GM19438 (cell line): ENCODE measurements around the gene MAST3.
"Not testable (repeated sequence)": the region's sequence is repeated elsewhere in the genome, so short reads cannot be mapped to it uniquely, and the experiment has no call there.

Experiments used
- ATAC-seq: cut with Tn5 transposase; IDR thresholded peaks from one replicate; pipeline ENCODE4 v1.9.1; 2021; ENCODE audit warnings: low read depth; ENCODE audit not compliant: unreplicated experiment

The MAST3 gene

DNA sequence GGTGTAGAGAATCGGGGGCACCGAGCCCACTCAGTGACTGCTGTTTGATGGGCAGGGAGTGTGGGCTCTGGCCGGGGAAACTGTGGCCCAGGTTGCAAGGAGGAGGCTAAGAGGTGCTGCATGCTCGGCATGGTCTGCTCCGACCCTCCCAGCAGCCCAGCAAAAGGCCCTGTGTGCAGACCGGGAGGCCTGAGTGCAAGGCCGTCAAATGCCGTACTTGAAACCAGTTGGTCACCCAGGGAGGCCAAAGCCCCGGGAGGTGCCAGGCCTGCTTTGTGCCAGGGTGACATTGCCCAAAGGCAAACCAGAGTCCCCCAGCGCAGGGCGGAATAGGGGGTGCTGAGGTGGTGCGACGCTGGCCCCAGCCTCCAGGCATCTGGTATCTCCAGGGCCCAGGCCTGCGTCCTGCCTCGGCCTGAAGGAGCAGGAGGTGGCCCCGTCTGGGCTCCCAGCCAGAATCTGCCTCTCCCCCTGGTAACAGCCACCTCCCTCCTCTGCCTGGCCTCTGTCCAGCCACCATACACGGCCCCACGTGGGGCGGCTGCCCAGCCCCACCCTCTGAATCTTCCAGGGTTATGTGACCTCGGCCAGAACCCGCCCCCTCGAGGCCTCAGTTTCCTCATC, 59.4 kb downstream of the MAST3 start:
- no peak for ATAC-seq

DNA sequence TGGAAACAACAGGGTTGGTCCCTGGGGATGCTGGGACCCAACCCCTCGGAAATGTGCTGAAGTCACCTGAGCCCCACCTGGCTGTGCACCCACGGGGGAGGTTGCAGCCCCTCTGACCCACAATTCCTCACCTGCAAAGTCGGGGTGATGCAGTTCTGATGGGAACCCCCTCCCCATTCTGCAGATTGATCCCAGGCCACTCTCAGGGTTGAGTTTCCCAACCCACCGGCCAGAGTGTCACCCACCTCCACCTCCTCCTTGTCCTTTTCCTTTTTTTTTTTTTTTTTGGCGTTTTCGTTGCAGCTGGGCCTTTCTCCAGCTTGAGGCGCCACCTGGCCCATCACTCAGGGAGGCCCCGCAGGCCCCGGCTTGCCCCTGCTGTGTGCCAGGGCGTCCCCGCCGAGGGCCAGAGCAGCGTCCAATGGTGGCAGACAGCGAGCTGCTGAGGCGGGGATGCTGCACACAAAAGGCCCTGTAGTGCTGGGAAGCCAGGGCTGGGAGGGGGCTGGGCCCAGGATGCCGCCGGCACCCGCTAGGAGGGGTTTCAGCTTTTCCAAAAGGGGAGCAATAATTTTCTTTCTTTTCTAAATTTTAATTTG, 60.0 kb downstream of the MAST3 start:
- ATAC-seq: no peak

DNA sequence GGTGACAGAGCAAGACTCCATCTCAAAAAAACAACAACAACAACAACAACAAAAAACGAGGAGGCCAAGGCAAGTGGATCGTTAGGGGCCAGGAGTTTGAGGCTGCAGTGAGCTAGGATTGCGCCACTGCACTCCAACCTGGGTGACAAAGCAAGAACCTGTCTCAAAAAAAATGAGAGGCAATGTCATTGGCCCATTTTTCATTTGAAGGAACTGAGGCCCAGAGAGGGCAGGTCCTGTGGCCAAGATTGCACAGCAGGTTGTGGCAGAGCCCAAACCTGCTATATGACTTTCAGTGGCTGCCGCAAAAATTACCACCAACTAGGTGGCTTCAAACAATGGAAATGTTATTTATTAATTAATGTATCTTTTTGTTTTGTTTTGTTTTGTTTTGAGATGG, 60.9 kb downstream of the MAST3 start:
- ATAC-seq: no peak

DNA sequence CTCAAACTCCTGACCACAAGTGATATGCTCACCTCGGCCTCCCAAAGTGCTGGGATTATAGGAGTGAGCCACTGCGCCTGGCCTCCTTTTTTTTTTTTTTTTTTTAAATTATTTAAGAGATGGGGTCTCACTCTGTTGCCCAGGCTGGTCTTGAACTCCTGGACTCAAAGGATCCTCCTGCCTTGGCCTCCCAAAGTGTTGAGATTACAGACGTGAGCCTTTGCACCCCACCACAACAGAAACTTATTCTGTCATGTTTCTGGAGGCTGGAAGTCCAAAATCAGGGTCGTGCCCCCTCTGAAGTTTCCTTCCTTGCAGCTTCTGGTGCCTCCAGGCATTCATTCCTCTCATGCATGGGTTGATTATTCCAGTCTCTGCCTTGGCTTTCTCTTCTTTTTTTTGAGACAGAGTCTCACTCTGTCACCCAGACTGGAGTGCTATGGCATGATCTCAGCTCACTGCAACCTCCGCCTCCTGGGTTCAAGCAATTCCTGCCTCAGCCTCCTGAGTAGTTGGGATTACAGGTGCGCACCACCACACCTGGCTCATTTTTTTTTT, 61.6 kb downstream of the MAST3 start:
- not testable (repeated sequence) for ATAC-seq

DNA sequence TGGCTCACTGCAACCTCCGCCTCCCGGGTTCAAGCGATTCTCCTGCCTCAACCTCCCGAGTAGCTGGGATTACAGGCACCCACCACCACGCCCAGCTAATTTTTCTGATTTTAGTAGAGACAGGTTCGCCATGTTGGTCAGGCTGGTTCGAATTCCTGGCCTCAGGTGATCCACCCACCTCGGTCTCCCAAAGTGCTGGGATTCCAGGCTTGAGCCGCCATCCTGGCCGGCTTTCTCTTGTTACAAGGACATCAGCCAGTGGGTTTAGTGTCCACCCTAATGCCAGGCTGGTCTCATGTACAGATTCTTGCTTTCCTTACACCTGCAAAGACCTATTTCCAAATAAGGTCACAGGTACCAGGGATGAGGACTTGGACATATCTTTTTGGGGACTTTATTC, 62.2 kb downstream of the MAST3 start:
- ATAC-seq: no peak

DNA sequence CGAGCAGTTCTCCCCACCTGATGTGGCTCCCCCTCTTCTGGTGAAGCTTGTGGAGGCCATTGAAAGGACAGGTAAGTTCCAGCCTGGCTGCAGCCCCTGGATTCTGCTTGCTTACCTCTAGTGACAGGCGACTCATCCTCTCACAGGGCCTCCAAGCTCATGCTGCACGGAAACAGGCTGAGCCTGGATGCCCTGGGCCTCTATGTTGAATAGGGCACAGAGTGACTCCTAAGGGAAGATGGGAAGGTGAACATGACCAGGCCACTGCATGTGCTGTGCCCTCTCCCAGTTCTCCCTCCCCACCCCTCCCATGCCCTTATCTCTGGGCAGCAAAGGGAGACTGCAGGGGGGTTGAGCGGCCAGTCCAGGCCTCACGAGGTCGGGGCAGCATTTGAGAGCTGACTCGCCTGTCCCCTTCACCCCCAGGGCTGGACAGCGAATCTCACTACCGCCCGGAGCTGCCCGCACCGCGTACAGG, 63.0 kb downstream of the MAST3 start:
- no peak for ATAC-seq

DNA sequence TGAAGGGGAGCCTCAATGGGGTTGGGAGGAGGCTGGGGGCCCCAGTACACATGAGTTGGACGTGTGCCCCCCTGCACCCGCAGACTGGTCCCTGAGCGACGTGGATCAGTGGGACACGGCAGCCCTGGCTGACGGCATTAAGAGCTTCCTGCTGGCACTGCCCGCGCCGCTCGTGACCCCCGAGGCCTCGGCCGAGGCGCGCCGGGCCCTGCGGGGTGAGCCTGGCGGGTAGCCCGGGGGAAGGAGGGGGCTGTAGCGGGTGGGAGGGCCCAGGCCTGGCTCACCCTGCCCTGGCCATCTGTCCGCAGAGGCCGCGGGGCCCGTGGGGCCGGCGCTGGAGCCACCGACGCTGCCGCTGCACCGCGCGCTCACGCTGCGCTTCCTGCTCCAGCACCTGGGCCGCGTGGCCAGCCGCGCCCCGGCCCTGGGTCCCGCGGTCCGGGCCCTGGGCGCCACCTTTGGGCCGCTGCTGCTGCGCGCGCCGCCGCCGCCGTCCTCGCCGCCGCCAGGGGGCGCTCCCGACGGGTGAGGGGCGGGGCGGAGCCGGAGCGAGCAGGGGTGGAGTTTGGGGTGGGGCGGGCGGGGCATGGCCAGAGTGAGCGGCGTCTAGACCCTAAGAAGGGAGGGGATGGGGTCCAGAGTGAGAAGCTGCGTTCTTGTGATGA, 63.5 kb downstream of the MAST3 start:
- peak; percentile 56 for ATAC-seq

DNA sequence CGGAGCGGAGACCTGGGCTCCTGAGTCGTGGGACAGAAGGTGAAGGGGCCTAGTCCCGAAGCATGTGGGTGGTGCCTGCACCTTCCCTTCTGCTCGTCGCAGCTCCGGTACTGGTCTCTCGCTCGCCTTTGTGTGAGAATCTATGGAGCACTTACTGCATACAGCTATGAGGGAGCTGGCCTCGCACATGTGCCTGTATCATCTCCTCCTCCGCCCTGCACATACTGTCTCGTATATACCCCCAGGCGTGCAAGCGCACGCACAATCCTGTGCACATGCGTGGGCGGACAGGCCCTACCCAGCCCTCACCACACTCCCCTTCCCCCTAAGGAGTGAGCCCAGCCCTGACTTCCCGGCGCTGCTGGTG, 64.0 kb downstream of the MAST3 start:
- no peak for ATAC-seq

DNA sequence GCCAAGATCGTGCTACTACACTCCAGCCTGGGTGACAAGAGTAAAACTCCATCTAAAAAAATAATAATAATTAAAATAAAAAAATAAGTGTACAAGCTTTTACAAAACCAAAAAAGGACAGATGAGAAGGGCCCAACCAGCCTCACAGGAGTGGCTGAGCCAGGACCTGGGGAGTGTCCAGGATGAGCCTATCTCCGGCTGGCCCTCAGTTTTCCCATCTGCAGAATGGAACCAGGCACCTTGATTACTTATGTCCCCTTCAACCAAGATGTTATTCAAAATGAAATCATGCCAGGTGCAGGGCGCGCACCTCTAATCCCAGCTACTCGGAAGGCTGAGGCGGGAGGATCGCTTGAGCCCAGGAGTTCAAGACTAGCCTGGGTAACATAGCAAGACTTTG, 66.5 kb downstream of the MAST3 start:
- no peak for ATAC-seq

DNA sequence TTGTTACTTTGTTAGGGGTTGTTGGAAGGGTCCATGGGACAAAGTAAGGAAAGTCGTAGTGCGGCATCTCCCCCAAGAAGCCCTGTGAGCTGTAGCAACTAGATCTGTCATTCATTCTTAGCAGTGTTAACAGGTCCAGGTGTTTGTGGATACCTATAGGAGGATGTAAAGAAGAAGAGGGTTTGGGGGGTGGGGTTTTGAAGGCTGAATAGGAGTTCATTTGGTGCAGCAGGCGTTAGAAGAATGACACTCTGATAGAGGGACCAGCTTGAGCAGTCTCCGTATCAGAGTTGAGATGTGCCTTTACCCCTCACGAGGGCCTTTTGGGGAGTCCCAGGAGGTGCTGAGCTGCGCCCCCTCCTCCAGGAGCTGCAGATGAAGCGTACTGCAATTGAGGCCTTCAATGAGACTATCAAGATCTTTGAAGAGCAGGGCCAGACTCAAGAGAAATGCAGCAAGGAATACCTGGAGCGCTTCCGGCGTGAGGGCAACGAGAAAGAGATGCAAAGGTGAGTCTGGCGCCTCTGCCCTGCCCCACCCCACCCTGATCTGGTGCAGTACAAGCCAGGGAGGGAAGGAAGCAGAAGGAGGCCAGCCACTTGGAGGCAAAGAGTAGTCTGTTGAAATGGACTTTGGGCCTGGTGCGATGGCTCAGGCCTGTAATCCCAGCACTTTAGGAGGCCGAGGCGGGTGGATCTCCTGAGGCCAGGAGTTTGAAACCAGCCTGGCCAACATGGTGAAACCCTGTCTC, 68.4 kb downstream of the MAST3 start:
- ATAC-seq: no peak

DNA sequence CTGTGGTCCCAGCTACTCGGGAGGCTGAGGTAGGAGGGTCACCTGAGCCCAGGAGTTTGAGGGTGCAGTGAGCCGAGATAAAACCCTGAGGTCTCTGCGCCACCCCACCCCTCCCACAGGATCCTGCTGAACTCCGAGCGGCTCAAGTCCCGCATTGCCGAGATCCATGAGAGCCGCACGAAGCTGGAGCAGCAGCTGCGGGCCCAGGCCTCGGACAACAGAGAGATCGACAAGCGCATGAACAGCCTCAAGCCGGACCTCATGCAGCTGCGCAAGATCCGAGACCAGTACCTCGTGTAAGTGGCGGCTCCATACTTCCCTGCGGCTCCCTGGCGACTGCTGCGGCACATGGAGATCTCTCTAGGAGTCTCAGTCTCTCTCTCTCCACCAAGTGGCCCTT, 69.4 kb downstream of the MAST3 start:
- ATAC-seq: no peak

DNA sequence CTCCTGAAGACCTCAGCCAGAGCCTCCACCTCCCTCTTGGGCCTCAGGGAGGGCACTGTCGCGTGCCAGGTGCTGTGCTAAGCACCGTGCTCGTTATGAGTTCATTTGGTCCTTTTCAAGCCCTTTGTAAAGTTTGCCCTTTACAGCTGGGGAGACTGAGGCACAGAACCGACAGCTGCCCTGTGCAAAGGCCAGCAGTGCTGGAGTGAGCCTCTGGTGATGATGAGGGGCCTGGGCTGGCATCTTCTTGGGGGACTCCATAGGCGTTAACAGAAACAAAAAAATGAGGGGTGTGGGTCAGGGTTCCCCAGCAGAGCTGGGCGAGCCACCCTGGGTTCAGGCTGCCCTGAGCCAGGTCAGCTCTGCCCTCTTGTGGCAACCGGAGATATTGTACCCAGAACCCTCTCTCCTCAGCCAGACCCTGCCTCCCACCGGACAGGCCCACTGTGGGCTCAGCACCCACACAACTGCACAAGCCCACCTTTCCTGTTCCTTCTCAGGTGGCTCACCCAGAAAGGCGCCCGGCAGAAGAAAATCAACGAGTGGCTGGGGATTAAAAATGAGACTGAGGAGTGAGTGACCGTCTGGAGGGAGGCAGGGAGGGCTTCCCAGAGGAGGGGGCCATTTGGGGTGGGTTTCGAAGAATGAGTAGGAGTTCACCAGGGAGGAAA, 70.5 kb downstream of the MAST3 start:
- ATAC-seq: no peak

DNA sequence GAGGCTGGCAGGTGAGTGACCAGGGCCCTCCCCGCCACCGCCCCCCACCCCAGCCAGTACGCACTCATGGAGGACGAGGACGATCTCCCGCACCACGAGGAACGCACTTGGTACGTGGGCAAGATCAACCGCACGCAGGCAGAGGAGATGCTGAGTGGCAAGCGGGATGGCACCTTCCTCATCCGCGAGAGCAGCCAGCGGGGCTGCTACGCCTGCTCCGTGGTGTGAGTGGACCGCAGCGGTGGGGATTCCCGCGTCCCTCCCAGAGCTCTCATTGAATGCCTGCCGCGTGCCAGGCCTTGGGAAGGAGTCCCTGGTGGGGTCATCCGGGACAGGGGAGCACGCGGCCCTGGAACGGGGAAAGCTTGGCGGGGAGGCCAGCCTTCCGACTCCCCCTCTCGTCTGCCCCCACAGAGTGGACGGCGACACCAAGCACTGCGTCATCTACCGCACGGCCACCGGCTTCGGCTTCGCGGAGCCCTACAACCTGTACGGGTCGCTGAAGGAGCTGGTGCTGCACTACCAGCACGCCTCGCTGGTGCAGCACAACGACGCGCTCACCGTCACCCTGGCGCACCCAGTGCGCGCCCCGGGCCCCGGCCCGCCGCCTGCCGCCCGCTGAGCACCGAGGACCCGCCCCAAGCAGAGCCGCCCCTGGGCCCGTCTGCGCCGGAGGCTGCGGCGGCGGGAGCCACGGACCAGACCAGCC, 71.2 kb downstream of the MAST3 start:
- ATAC-seq: no peak

DNA sequence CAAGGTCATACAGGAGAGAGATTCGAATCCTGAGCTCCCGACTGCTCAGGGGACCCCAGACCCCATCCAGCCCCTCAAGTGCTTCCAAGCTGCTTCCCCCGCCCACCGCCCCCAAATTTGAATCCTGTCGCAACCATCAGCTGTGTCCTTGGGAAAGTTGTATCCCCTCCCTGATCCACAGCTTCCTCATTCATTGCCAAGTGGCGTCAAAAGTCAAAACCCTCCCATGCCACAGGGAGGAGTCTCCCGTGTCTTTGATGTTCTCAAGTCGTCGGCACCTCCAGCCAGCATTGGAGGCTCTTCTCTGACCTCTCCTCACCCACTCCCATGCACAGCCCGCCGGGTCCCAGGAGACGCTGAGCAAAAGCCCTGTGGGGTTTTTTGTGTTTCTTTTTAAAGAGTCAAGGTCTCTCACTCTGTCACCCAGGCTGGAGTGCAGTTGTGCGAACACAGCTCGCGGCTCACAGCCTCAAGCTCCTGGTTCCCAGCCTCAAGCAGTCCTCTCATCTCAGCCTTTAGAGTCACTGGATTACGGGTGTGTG, 73.2 kb downstream of the MAST3 start:
- ATAC-seq: no peak

DNA sequence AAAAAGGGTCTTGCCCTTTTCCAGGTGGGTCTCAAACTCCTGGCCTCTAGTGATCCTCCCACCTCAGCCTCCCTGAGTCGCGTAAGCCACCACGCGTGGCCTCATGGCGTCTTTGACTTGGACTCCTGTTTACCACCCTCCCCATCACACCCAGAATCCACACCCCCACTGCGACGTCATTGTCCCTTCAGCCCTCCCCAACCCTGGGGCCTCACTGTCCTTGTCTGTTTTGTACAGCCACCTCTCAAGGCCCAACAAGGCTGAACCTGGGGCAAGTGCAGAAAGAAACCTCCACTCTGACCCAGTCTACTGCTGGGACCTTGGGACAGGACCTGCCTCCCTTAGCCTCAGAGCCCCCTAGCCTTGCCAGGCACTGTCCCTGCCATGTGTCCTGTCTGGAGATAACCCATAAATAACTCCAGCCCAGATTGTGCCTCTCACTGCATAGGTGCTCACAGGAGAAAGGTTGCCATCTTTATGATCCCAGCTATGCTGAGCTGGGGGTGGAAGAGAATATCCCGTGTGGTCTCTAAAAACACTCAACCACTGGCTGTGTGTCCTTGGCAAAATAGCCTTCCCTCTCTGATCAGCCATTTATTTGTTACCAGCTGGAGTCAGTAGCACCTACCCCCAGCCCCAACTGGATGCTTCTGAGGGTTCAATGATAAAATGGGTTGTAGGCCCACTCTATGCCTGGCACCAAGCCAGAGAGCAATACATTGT, 74.2 kb downstream of the MAST3 start:
- ATAC-seq: no peak

DNA sequence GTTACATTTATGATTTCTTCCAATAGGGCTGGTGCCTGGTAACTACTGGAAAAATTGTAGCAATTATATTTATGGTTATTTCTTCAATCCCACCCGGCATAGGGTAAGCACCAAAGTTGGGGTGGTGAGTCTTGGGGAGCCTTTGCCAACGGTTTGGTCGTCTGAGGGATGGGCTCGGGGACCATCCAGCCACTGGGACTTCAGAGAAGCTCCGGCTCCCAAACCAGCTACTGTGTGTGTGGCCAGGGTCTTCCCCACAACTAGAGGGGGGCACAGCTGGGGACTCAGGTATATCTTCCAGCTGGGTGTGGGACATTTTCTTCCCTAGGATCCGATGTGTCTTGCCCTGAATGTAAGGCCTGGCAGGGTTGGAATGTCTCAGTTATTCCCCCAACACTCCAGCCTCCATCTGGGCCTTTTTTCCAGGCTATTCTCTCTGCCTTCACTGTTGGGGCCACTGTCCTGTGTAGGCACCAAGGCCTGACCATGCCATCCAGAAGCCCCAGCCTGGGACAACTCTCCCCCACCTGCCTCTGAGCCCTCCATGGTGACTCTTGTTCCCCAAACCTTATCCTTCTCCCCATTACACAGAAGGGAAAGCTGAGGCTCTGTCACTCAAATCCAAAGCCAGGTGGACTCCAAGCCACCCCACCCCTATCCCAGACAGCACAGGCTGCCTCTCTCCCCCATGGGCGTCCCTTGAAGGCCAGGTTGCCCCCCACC, 74.9 kb downstream of the MAST3 start:
- no peak for ATAC-seq

DNA sequence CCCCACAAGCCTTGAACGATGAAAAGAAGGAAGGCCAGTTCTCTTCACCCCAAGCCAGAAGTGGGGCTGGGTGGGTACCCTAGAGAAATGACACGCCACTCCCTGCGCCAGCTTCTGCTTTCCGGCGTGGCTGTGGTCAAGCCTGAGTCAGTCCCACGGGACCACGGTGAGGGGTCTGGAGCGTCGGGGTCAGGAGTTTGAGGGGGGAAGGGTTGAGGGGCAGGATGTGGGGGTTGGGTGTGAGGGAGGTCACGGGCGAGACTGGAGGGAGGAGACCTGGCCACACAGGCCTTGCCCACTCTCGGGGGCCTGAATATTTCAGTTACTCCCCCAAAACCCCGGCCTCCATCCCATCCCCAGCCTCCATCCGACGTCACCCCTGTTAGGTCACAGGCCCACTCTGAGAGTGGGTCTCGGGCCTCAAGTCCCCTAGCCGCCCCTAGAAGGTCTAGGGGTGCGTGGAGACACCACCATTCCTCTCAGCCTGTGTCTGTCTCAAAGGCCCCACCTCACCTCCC, 75.5 kb downstream of the MAST3 start:
- ATAC-seq: peak; percentile 14

DNA sequence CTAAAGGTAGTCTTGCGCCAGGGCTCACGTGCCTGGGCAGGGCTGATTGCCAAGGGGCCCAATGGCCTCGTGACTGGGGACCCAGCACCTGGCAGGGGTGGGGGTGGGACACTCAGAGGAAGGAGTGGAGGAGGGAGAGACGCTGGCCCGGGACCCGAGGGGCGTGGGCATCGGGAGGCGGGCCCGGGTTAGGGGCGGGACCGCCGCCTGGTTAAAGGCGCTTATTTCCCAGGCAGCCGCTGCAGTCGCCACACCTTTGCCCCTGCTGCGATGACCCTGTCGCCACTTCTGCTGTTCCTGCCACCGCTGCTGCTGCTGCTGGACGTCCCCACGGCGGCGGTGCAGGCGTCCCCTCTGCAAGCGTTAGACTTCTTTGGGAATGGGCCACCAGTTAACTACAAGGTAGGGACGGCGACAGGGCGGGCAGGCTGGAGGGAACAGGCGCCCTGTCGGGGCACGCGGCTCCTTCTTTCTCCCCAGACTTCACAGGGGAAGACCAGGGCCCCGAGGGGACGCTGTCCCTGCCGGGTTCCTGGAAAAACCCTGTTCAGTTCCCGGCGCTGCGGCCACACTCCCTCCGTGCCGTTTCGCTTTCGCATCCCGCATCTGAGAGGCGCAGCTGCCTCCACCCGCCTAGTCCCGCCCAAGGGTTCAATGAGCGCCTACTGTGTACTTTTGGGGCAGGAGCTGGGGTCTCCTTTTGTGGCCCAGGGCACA, 76.2 kb downstream of the MAST3 start, which contains the start of gene IFI30:
IFI30 (plus strand) TSS at position 242 of the 717 bp plus-strand sequence; CDS start at position 271, 29 bp downstream.
- ATAC-seq: peak; percentile 47
